H1 (cell line): ENCODE data around the gene LGALS9. TPM values are rescaled to one million over a fixed set of nuclear protein-coding genes. Genes with fewer than 3 reads are reported as not detected.

Source experiments
- CTCF ChIA-PET: fragments of 300-600 bp; sonication (Branson Sonifier 250); formaldehyde crosslinking; loops from one replicate; lab custom pipeline; 2021; ENCODE audit not compliant: partially characterized antibody; lab: Charles Lee
- POLR2A ChIA-PET: fragments of 300-600 bp; sonication (Branson Sonifier 250); formaldehyde crosslinking; loops from one replicate; lab custom pipeline; 2021; ENCODE audit warnings: inconsistent platforms; ENCODE audit not compliant: partially characterized antibody; lab: Charles Lee
- DNase-seq, 2 experiments: peaks; one replicate each; pipeline versions ENCODE4 v3.0.0 to v3.0.0-alpha.2; 2010 to 2022; ENCODE audit warnings: low spot score in 2 of 2, low read depth in 1 of 2, mixed read lengths in 1 of 2
- FAIRE-seq: peaks from 2 replicates; lab custom pipeline; 2011; peaks lifted over from hg19 to GRCh38; lab: Jason Lieb, UNC
- H2AFZ ChIP-seq: 2 replicates; pipeline ENCODE4 v1.8.1; 2012; ENCODE audit warnings: low read length, inconsistent platforms
- H2AK5ac ChIP-seq: 2 replicates; pipeline ENCODE4 v1.6.1; 2013; ENCODE audit warnings: low read depth, low read length
- H2BK120ac ChIP-seq: replicated peaks from 2 replicates; pipeline ENCODE3; 2013; ENCODE audit warnings: low read depth, low read length, inconsistent platforms
- H2BK12ac ChIP-seq: 2 replicates; pipeline ENCODE4 v1.6.1; 2013; ENCODE audit warnings: low read depth, low read length
- H2BK15ac ChIP-seq: 2 replicates; pipeline ENCODE4 v1.6.1; 2013; ENCODE audit warnings: low read length
- H2BK20ac ChIP-seq: 2 replicates; pipeline ENCODE4 v1.6.1; 2013; ENCODE audit warnings: low read length
- H2BK5ac ChIP-seq: 2 replicates; pipeline ENCODE4 v1.6.1; 2013; ENCODE audit warnings: low read depth, low read length
- H3K14ac ChIP-seq: 2 replicates; pipeline ENCODE4 v1.6.1; 2013; ENCODE audit warnings: inconsistent platforms; ENCODE audit not compliant: insufficient read length
- H3K18ac ChIP-seq: 2 replicates; pipeline ENCODE4 v1.6.1; 2013; ENCODE audit warnings: low read length; ENCODE audit errors: extremely low read depth
- H3K23ac ChIP-seq: 2 replicates; pipeline ENCODE4 v1.6.1; 2013; ENCODE audit warnings: inconsistent platforms; ENCODE audit not compliant: insufficient read length
- H3K23me2 ChIP-seq: 2 replicates; pipeline ENCODE4 v1.6.1; 2013; ENCODE audit warnings: low read depth, low read length
- H3K27ac ChIP-seq: 2 replicates; pipeline ENCODE4 v1.6.1; 2011; ENCODE audit warnings: low read depth, low read length, inconsistent platforms
- H3K27me3 ChIP-seq, 4 experiments: replicated peaks in 1 of 4; 1 replicate in 1 of 4; 2 replicates in 3 of 4; pipeline versions ENCODE4 v1.6.1 to v1.8.1; 2011 to 2013; ENCODE audit warnings: low read length in 3 of 4, mild to moderate bottlenecking in 3 of 4, inconsistent platforms in 2 of 4, mixed read lengths in 2 of 4, moderate library complexity in 1 of 4; ENCODE audit not compliant: control insufficient read depth in 3 of 4, insufficient read depth in 3 of 4; ENCODE audit errors: extremely low read depth in 1 of 4
- H3K36me3 ChIP-seq, 4 experiments: 2 replicates each; pipeline versions ENCODE4 v1.6.1 to v1.8.1; 2011 to 2013; ENCODE audit warnings: mild to moderate bottlenecking in 4 of 4, low read length in 3 of 4, moderate library complexity in 2 of 4, control low read depth in 1 of 4, inconsistent platforms in 1 of 4; ENCODE audit not compliant: insufficient read depth in 4 of 4, control insufficient read depth in 2 of 4
- H3K4ac ChIP-seq: replicated peaks from 2 replicates; pipeline ENCODE3; 2013; ENCODE audit warnings: low read length, low read depth, mixed read lengths, inconsistent platforms; ENCODE audit not compliant: insufficient read length
- H3K4me1 ChIP-seq, 4 experiments: replicated peaks in 1 of 4; 1 replicate in 1 of 4; 2 replicates in 3 of 4; pipeline versions ENCODE4 v1.6.1 to v1.8.1; 2011 to 2013; ENCODE audit warnings: low read length in 3 of 4, inconsistent platforms in 2 of 4, mixed read lengths in 1 of 4; ENCODE audit not compliant: insufficient read depth in 4 of 4, control insufficient read depth in 3 of 4
- H3K4me2 ChIP-seq, 2 experiments: 2 replicates each; pipeline versions ENCODE4 v1.6.1 to v1.8.1; 2011 to 2013; ENCODE audit warnings: low read depth in 2 of 2, low read length in 2 of 2, control low read depth in 1 of 2, inconsistent platforms in 1 of 2, mild to moderate bottlenecking in 1 of 2; ENCODE audit not compliant: insufficient read depth in 1 of 2
- H3K4me3 ChIP-seq, 4 experiments: fragments of 200-600, 300-600 bp in 1 of 4; sonication (generic), shearing (Covaris generic), sonication (Bioruptor Twin) in 1 of 4; 2 replicates each; pipeline versions ENCODE4 v1.5.1 to v1.8.1; 2011 to 2016; ENCODE audit warnings: low read length in 4 of 4, low read depth in 3 of 4, control low read depth in 2 of 4, inconsistent platforms in 2 of 4, mild to moderate bottlenecking in 2 of 4, mixed read lengths in 1 of 4, moderate library complexity in 1 of 4; ENCODE audit not compliant: insufficient read depth in 2 of 4; ENCODE audit errors: extremely low read depth in 1 of 4
- H3K56ac ChIP-seq: replicated peaks from 2 replicates; pipeline ENCODE3; 2013; ENCODE audit warnings: low read depth, mild to moderate bottlenecking, mixed read lengths, low read length, inconsistent platforms; ENCODE audit not compliant: insufficient read length
- H3K79me1 ChIP-seq: 2 replicates; pipeline ENCODE4 v1.6.1; 2013; ENCODE audit warnings: low read depth, low read length, control low read depth
- H3K79me2 ChIP-seq, 2 experiments: 2 replicates each; pipeline versions ENCODE4 v1.6.1 to v1.8.1; 2012 to 2013; ENCODE audit warnings: low read length in 2 of 2, mild to moderate bottlenecking in 2 of 2, inconsistent platforms in 1 of 2; ENCODE audit not compliant: insufficient read depth in 2 of 2, control insufficient read depth in 1 of 2
- H3K9ac ChIP-seq, 4 experiments: replicated peaks in 1 of 4; 1 replicate in 1 of 4; 2 replicates in 3 of 4; pipeline versions ENCODE4 v1.6.1 to v1.8.1; 2011 to 2013; ENCODE audit warnings: low read depth in 3 of 4, low read length in 3 of 4, control low read depth in 2 of 4, mild to moderate bottlenecking in 2 of 4, moderate library complexity in 2 of 4, inconsistent platforms in 1 of 4; ENCODE audit errors: extremely low read depth in 1 of 4
- H3K9me3 ChIP-seq, 2 experiments: 2 replicates each; pipeline versions ENCODE4 v1.6.1 to v1.8.1; 2012 to 2013; ENCODE audit warnings: mild to moderate bottlenecking in 2 of 2, moderate library complexity in 2 of 2, control low read depth in 1 of 2, inconsistent platforms in 1 of 2, low read depth in 1 of 2, low read length in 1 of 2, mixed read lengths in 1 of 2; ENCODE audit not compliant: insufficient read depth in 2 of 2
- H4K20me1 ChIP-seq, 2 experiments: replicated peaks in 1 of 2; 2 replicates each; pipeline versions ENCODE3 to v1.8.1; 2011 to 2013; ENCODE audit warnings: inconsistent platforms in 2 of 2, low read length in 2 of 2, mild to moderate bottlenecking in 1 of 2; ENCODE audit not compliant: insufficient read depth in 2 of 2, control insufficient read depth in 1 of 2
- H4K5ac ChIP-seq: 2 replicates; pipeline ENCODE4 v1.6.1; 2013; ENCODE audit warnings: low read length, low read depth, mixed read lengths, inconsistent platforms; ENCODE audit not compliant: insufficient read length
- H4K8ac ChIP-seq: 2 replicates; pipeline ENCODE4 v1.8.0; 2013; ENCODE audit warnings: mild to moderate bottlenecking, moderate library complexity, low read length, inconsistent platforms; ENCODE audit not compliant: insufficient read depth; ENCODE audit errors: extremely low read depth
- H4K91ac ChIP-seq: replicated peaks from 2 replicates; pipeline ENCODE3; 2013; ENCODE audit warnings: low read length, mixed read lengths, inconsistent platforms; ENCODE audit not compliant: insufficient read length
- HDAC2 ChIP-seq, 2 experiments: fragments of 300-600 bp in 1 of 2; sonication (generic) in 1 of 2; IDR thresholded peaks; 2 replicates each; pipeline ENCODE4 v1.6.1; 2011 to 2012; ENCODE audit warnings: low read depth in 2 of 2, low read length in 2 of 2, mild to moderate bottlenecking in 2 of 2, moderate library complexity in 2 of 2, borderline replicate concordance in 1 of 2, inconsistent platforms in 1 of 2
- HDAC6 ChIP-seq: IDR thresholded peaks from one replicate; pipeline ENCODE4 v1.7.1; 2012; ENCODE audit warnings: low read depth, mild to moderate bottlenecking, inconsistent platforms, low read length, moderate library complexity
- JUND ChIP-seq: IDR thresholded peaks from 2 replicates; pipeline ENCODE4 v1.6.1; 2011; ENCODE audit warnings: mild to moderate bottlenecking, improper control_type of control experiment, low read length
- POLR2A ChIP-seq, 2 experiments: IDR thresholded peaks; 1 replicate in 1 of 2; 2 replicates in 1 of 2; pipeline ENCODE4 v1.6.1; 2011; ENCODE audit warnings: low read depth in 2 of 2, low read length in 2 of 2, mild to moderate bottlenecking in 2 of 2; ENCODE audit errors: control extremely low read depth in 1 of 2
- POLR2AphosphoS5 ChIP-seq: IDR thresholded peaks from 2 replicates; pipeline ENCODE4 v1.6.1; 2011; ENCODE audit warnings: low read depth, low read length
- RFX5 ChIP-seq: IDR thresholded peaks from 2 replicates; pipeline ENCODE4 v1.6.1; 2011; ENCODE audit warnings: low read depth, low read length, improper control_type of control experiment, borderline replicate concordance
- RNF2 ChIP-seq: fragments of 200-900, 300-1000 bp; sonication (generic); IDR thresholded peaks from 2 replicates; pipeline ENCODE4 v1.7.1; 2016; ENCODE audit warnings: borderline replicate concordance, low read depth, mild to moderate bottlenecking, antibody characterized with exemption, low read length; ENCODE audit not compliant: poor library complexity, severe bottlenecking; ENCODE audit errors: missing control alignments
- RXRA ChIP-seq: IDR thresholded peaks from 2 replicates; pipeline ENCODE4 v1.6.1; 2011; ENCODE audit warnings: low read depth, mild to moderate bottlenecking, low read length, moderate library complexity; ENCODE audit not compliant: insufficient read depth
- TAF1 ChIP-seq: IDR thresholded peaks from 2 replicates; pipeline ENCODE4 v1.6.1; 2011; ENCODE audit warnings: mild to moderate bottlenecking, low read depth, low read length
- TAF7 ChIP-seq: optimal IDR thresholded peaks from 2 replicates; pipeline ENCODE3; 2011; ENCODE audit warnings: low read depth, mild to moderate bottlenecking, inconsistent platforms, low read length, moderate library complexity, borderline replicate concordance
- TCF12 ChIP-seq: IDR thresholded peaks from 2 replicates; pipeline ENCODE4 v1.6.1; 2011; ENCODE audit warnings: low read depth, mild to moderate bottlenecking, low read length
- TEAD4 ChIP-seq: IDR thresholded peaks from 2 replicates; pipeline ENCODE4 v1.6.1; 2012; ENCODE audit warnings: low read depth, low read length, inconsistent platforms, mixed read lengths
- WGBS, 2 experiments: shearing (Covaris generic) in 1 of 2; methylation state at CpG; one replicate each; pipeline versions ENCODE4 v1.1.6 to v1.1.7; 2013 to 2015; ENCODE audit warnings: low lambda C conversion rate in 2 of 2, mixed read lengths in 2 of 2, inconsistent platforms in 1 of 2, low coverage in 1 of 2, missing lambda C conversion rate in 1 of 2; ENCODE audit not compliant: insufficient replicate concordance in 2 of 2, insufficient coverage in 1 of 2, insufficient read length in 1 of 2; ENCODE audit errors: extremely low coverage in 1 of 2, missing lambda C conversion rate in 1 of 2; 5-methylcytosine and 5-hydroxymethylcytosine counted together
- polyA plus RNA-seq, 7 experiments: library from polyadenylated mRNA; depleted of rRNA in 3 of 7; stranded (reverse) in 5 of 7; unstranded in 2 of 7; fragments of >200 nt in 5 of 7; fragments of 200-250 nt in 2 of 7; gene quantifications; 1 replicate in 5 of 7; 2 replicates in 1 of 7; 4 replicates in 1 of 7; pipeline versions ENCODE4 v1.2.1 to v1.2.3, GENCODE V29; 2011 to 2013; ENCODE audit warnings: missing spikeins in 2 of 7, mixed read lengths in 2 of 7
- total RNA-seq: library from RNA; stranded (reverse); fragmentation: NEBNext Ultra II Directional; extraction: Animal tissue kit (Norgen Biotek cat#: 25700); gene quantifications from 2 replicates; pipeline ENCODE4 v1.2.1, GENCODE V29; 2021
- TF ChIP-seq, protein P1 (sequence below): IDR thresholded peaks from 2 replicates; pipeline ENCODE4 v1.6.1; 2012; ENCODE audit warnings: low read length, inconsistent platforms

LGALS9 gene
- total and polyA plus RNA-seq, 2 of the 8 experiments (the other 6 are each of a cell fraction or from before 2014, with no cell fraction given) = 0.95 to 1.7 TPM

DNA sequence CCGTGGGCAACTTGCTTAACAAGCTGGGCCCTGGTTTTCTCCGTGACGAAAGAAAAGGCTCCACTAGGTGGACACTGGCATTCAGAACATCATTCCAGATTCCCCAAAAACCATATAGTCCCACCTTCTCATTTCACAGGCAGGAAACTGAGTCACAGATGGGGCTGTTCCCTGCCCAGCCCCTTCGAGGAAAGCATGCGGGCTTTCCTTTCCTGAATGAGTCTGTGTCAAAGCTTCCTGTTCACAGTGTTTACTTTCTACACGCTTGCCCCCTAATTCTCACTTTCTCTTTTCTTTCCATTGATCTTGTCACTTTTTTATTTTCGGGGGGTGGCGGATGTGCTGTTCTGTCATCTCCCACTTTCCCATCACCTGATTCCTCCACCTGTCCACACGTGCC lies 10.3 kb upstream of the LGALS9 start:
- Histone ChIP-seq H4K91ac (no peak overlapping the region), H3K79me1 (no peaks in the 10 kb centered on the region), H3K9me3 (no peaks in the 10 kb centered on the region), H2BK120ac (no peak overlapping the region), H4K5ac (no peak overlapping the region), H4K8ac (no peak overlapping the region), H2BK15ac (no peak overlapping the region), H2AK5ac (no peak overlapping the region), H3K4me1 (no peaks in the 10 kb centered on the region), H3K4ac (no peak overlapping the region), H3K14ac (no peak overlapping the region), H4K20me1 (peaks cover 0 to 2% of the 10 kb centered on the region in 2 experiments), H3K79me2 (no peaks in the 10 kb centered on the region), H3K27ac (no peak overlapping the region), H2AFZ (no peak overlapping the region), H3K4me3 (no peak overlapping the region), H3K56ac (no peak overlapping the region), H3K23me2 (no peaks in the 10 kb centered on the region), H3K9ac (no peak overlapping the region), H2BK20ac (no peak overlapping the region), H3K23ac (no peak overlapping the region), H2BK12ac (no peak overlapping the region), H2BK5ac (no peak overlapping the region), H3K27me3 (no peaks in the 10 kb centered on the region), H3K36me3 (peaks cover 8 to 20% (median 12%) of the 10 kb centered on the region in 4 experiments; a peak in 5 of 8 replicates), H3K18ac (no peak overlapping the region), H3K4me2 (no peak overlapping the region)
- POLR2A ChIA-PET = no interaction called here
- CTCF ChIA-PET = interaction anchor here (0.6 to 7.0 kb wide), 8 partner anchors 9 to 165 kb away, joined by 3 to 52 read pairs (median 4); partner anchors contain the start of gene KSR1
- 95% methylated on average over 9 of the region's 9 CpGs; no CpG with 5 or more reads in 1 of the 2 experiments for WGBS, 2 experiments
- DNase-seq (no peak), FAIRE-seq (no peak)
- TF ChIP-seq TEAD4 (no peak), TCF12 (no peak), TAF1 (no peak), HDAC2 (IDR thresholded peaks at IDR 0.05; ENCODE audit: borderline replicate concordance in 1 of 2, low read depth in 2 of 2, low read length in 2 of 2) (no peak), RFX5 (no peak), TAF7 (no peak), POLR2A (IDR thresholded peaks at IDR 0.05; ENCODE audit: control extremely low read depth in 1 of 2, low read depth in 2 of 2, low read length in 2 of 2) (no peak), HDAC6 (no peak), RNF2 (no peak), POLR2AphosphoS5 (no peak), RXRA (no peak), JUND (no peak)
- TF ChIP-seq, protein P1, sequence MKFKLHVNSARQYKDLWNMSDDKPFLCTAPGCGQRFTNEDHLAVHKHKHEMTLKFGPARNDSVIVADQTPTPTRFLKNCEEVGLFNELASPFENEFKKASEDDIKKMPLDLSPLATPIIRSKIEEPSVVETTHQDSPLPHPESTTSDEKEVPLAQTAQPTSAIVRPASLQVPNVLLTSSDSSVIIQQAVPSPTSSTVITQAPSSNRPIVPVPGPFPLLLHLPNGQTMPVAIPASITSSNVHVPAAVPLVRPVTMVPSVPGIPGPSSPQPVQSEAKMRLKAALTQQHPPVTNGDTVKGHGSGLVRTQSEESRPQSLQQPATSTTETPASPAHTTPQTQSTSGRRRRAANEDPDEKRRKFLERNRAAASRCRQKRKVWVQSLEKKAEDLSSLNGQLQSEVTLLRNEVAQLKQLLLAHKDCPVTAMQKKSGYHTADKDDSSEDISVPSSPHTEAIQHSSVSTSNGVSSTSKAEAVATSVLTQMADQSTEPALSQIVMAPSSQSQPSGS = no peak
